ENCODE results near the gene PITPNM3.

DNA sequence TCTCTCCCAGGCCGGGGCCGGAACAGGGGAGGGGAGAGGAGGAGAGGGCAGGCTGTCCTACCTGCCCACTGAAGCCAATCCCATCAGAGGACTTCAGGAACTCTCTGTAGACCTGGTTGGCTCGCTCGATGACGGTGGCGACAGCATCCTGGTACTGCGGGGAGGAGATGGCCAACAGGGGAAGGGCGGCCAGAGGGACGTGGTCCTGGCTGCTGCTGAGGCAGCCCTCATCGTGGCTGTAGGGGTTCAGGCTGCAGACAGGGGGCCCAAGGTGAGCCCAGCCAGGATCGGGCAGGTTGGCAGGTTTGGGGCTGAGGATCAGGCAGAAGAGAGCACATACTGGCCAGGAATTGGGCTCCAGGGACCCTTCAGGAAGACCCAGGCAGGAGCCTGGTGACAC is 77.9 kb downstream of the PITPNM3 start:
- TF ChIP-seq POLR2A (IDR thresholded peaks at IDR 0.05) (no peak), EP300 (IDR thresholded peaks at IDR 0.05) (no peak), POLR2AphosphoS5 (IDR thresholded peaks at IDR 0.05) (no peak)
- TF ChIP-seq, protein P1, sequence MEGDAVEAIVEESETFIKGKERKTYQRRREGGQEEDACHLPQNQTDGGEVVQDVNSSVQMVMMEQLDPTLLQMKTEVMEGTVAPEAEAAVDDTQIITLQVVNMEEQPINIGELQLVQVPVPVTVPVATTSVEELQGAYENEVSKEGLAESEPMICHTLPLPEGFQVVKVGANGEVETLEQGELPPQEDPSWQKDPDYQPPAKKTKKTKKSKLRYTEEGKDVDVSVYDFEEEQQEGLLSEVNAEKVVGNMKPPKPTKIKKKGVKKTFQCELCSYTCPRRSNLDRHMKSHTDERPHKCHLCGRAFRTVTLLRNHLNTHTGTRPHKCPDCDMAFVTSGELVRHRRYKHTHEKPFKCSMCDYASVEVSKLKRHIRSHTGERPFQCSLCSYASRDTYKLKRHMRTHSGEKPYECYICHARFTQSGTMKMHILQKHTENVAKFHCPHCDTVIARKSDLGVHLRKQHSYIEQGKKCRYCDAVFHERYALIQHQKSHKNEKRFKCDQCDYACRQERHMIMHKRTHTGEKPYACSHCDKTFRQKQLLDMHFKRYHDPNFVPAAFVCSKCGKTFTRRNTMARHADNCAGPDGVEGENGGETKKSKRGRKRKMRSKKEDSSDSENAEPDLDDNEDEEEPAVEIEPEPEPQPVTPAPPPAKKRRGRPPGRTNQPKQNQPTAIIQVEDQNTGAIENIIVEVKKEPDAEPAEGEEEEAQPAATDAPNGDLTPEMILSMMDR (IDR thresholded peaks at IDR 0.05) = no peak

Measured in gastroesophageal sphincter (tissue), 3 donors.